PC-9 (cell line): ENCODE measurements around the gene MXD4. TPM values are rescaled to one million over a fixed set of nuclear protein-coding genes. Genes with fewer than 3 reads are reported as not detected.

Experiments
- BruUV-seq: library from RNA; stranded (reverse); fragments of 400-500 nt; replicated peaks from 2 replicates; lab custom pipeline; 2021; lab: Mats Ljungman, UMichigan
- CTCF ChIA-PET: fragments of 300-600 bp; sonication (Branson Sonifier 250); formaldehyde crosslinking; loops from one replicate; lab custom pipeline; 2022; ENCODE audit warnings: antibody characterized with exemption; lab: Charles Lee
- POLR2A ChIA-PET: fragments of 300-600 bp; sonication (Branson Sonifier 250); formaldehyde crosslinking; loops from one replicate; lab custom pipeline; 2022; ENCODE audit warnings: antibody characterized with exemption; ENCODE audit not compliant: unreplicated experiment; lab: Charles Lee
- DNase-seq, 2 experiments: peaks; one replicate each; pipeline versions ENCODE4 v3.0.0 to v3.0.0-alpha.2; 2015 to 2022; ENCODE audit warnings: mixed read lengths in 1 of 2
- H2AFZ ChIP-seq: fragments of 200-600 bp; sonication (generic); 2 replicates; pipeline ENCODE4 v1.8.1; 2017; ENCODE audit warnings: antibody characterized with exemption
- H3F3A ChIP-seq: fragments of 200-600 bp; sonication (generic); 2 replicates; pipeline ENCODE4 v1.8.1; 2017; ENCODE audit warnings: antibody characterized with exemption, mild to moderate bottlenecking, low read depth; ENCODE audit not compliant: insufficient read depth
- H3K27ac ChIP-seq: fragments of 200-600 bp; sonication (generic); 2 replicates; pipeline ENCODE4 v1.6.1; 2016; ENCODE audit warnings: mixed run types
- H3K27me3 ChIP-seq: fragments of 200-600 bp; sonication (generic); 2 replicates; pipeline ENCODE4 v1.6.1; 2016; ENCODE audit warnings: low read depth, mixed run types; ENCODE audit not compliant: insufficient read depth
- H3K36me3 ChIP-seq: fragments of 200-600 bp; sonication (generic); 2 replicates; pipeline ENCODE4 v1.6.1; 2016; ENCODE audit warnings: low read depth, mixed run types
- H3K4me1 ChIP-seq: fragments of 200-600 bp; sonication (generic); replicated peaks from 2 replicates; pipeline ENCODE4 v1.6.1; 2016; ENCODE audit warnings: mixed run types; ENCODE audit not compliant: insufficient read depth
- H3K4me2 ChIP-seq: fragments of 200-600 bp; sonication (generic); 2 replicates; pipeline ENCODE4 v1.6.1; 2017; ENCODE audit warnings: mixed run types
- H3K4me3 ChIP-seq: fragments of 200-600 bp; sonication (generic); 2 replicates; pipeline ENCODE4 v1.6.1; 2016; ENCODE audit warnings: mixed run types
- H3K79me2 ChIP-seq: fragments of 200-600 bp; sonication (generic); 2 replicates; pipeline ENCODE4 v1.6.1; 2017; ENCODE audit warnings: low read depth, mixed run types
- H3K9me2 ChIP-seq: fragments of 200-600 bp; sonication (generic); 2 replicates; pipeline ENCODE4 v1.8.1; 2017; ENCODE audit warnings: mild to moderate bottlenecking; ENCODE audit not compliant: insufficient read depth
- H3K9me3 ChIP-seq: fragments of 200-600 bp; sonication (generic); 2 replicates; pipeline ENCODE4 v1.8.1; 2016; ENCODE audit warnings: low read depth; ENCODE audit not compliant: insufficient read depth
- H4K20me1 ChIP-seq: fragments of 200-600 bp; sonication (generic); 2 replicates; pipeline ENCODE4 v1.8.1; 2017; ENCODE audit not compliant: insufficient read depth
- CTCF ChIP-seq: fragments of 200-600 bp; sonication (generic); conservative IDR thresholded peaks from 2 replicates; pipeline ENCODE4 v1.6.1; 2017; ENCODE audit warnings: mixed run types, antibody characterized with exemption, mild to moderate bottlenecking, moderate library complexity
- EZH2 ChIP-seq: fragments of 200-600 bp; sonication (generic); IDR thresholded peaks from 2 replicates; pipeline ENCODE4 v1.8.0; 2017; ENCODE audit warnings: antibody characterized with exemption, low read depth
- intact Hi-C: fragments of 100-400 bp; cut with micrococcal nuclease; formaldehyde crosslinking; loops from one replicate; pipeline ENCODE4 v1.10.0; 2022; ENCODE audit not compliant: unreplicated experiment
- total RNA-seq: library from RNA; stranded (reverse); gene quantifications from 2 replicates; pipeline ENCODE4 v1.2.3, GENCODE V29; 2021

MXD4 gene
- total RNA-seq, 1 experiment from 2014 or later: 37.0 TPM

- H3K27me3 ChIP-seq: peaks cover 36% of the 10 kb centered on the region
- TF ChIP-seq CTCF (no peak), EZH2 (no peak)
- BruUV-seq: no TSS peak
- no peaks in the 10 kb centered on the region for H3K36me3 ChIP-seq
- ChIA-PET CTCF (no interaction called here), POLR2A (no interaction called here)
- no peak overlapping the region for H3K27ac ChIP-seq
- no peaks in the 10 kb centered on the region; the same call in 1 of the 2 replicates for H3F3A ChIP-seq
- no peak overlapping the region for H2AFZ ChIP-seq
- no peaks in the 10 kb centered on the region for H4K20me1 ChIP-seq
- no peaks in the 10 kb centered on the region for H3K9me3 ChIP-seq
- intact Hi-C loops: no loop called here
- H3K79me2 ChIP-seq: no peaks in the 10 kb centered on the region
- H3K4me1 ChIP-seq: no peaks in the 10 kb centered on the region
- H3K4me3 ChIP-seq: no peak overlapping the region
- no peaks in the 10 kb centered on the region for H3K9me2 ChIP-seq
- DNase-seq: no peak
- H3K4me2 ChIP-seq: no peak overlapping the region
Observed at GRCh38 chr4:2284934-2285612, 23.2 kb upstream of the MXD4 start.

- H3K9me3 ChIP-seq: no peaks in the 10 kb centered on the region
- peaks cover 41% of the 10 kb centered on the region for H3K27me3 ChIP-seq
- no peaks in the 10 kb centered on the region for H3K36me3 ChIP-seq
- H3K4me3 ChIP-seq: no peak overlapping the region
- H3K27ac ChIP-seq: no peak overlapping the region
- BruUV-seq: no TSS peak
- H3F3A ChIP-seq: no peaks in the 10 kb centered on the region; the same call in 1 of the 2 replicates
- ChIA-PET CTCF (no interaction called here), POLR2A (no interaction called here)
- no peak for DNase-seq
- H2AFZ ChIP-seq: no peak overlapping the region
- TF ChIP-seq EZH2 (no peak), CTCF (no peak)
- H3K9me2 ChIP-seq: no peaks in the 10 kb centered on the region
- no peaks in the 10 kb centered on the region for H4K20me1 ChIP-seq
- H3K4me1 ChIP-seq: no peaks in the 10 kb centered on the region
- no peak overlapping the region for H3K4me2 ChIP-seq
- H3K79me2 ChIP-seq: no peaks in the 10 kb centered on the region
- intact Hi-C loops: no loop called here
Observed at GRCh38 chr4:2284161-2284933, 22.4 kb upstream of the MXD4 start.

GRCh38 chr4:2283199-2283711 lies 21.3 kb upstream of the MXD4 start:
- BruUV-seq: no TSS peak
- no peak overlapping the region for H3K27ac ChIP-seq
- POLR2A ChIA-PET: no interaction called here
- H3K9me2 ChIP-seq: no peaks in the 10 kb centered on the region
- H3K27me3 ChIP-seq: peaks cover 40% of the 10 kb centered on the region
- no peaks in the 10 kb centered on the region; the same call in 1 of the 2 replicates for H3F3A ChIP-seq
- H3K4me2 ChIP-seq: no peak overlapping the region
- TF ChIP-seq EZH2: no peak
- no peak for TF ChIP-seq CTCF
- no peaks in the 10 kb centered on the region for H3K9me3 ChIP-seq
- no peak overlapping the region for H3K4me3 ChIP-seq
- H2AFZ ChIP-seq: no peak overlapping the region
- intact Hi-C loops: no loop called here
- H3K4me1 ChIP-seq: no peaks in the 10 kb centered on the region
- no peak for DNase-seq
- no peaks in the 10 kb centered on the region for H3K79me2 ChIP-seq
- CTCF ChIA-PET: no interaction called here
- no peaks in the 10 kb centered on the region for H3K36me3 ChIP-seq
- no peaks in the 10 kb centered on the region for H4K20me1 ChIP-seq
